Breast epithelium (tissue), 3 donors: Measurements from ENCODE around the gene FSTL3.

Source experiments
- POLR2A ChIP-seq: fragments of 450-650 bp; IDR thresholded peaks from one replicate; pipeline ENCODE4 v1.6.1; 2016; ENCODE audit warnings: antibody characterized with exemption, mild to moderate bottlenecking, moderate library complexity
- TF ChIP-seq, protein P1 (sequence below), 3 donors: fragments of 450-650 bp; IDR thresholded peaks; one replicate each; pipeline ENCODE4 v1.5.1; 2016 to 2017; ENCODE audit warnings: antibody characterized with exemption in 3 of 3, mild to moderate bottlenecking in 3 of 3, moderate library complexity in 3 of 3

- TF ChIP-seq, protein P1, sequence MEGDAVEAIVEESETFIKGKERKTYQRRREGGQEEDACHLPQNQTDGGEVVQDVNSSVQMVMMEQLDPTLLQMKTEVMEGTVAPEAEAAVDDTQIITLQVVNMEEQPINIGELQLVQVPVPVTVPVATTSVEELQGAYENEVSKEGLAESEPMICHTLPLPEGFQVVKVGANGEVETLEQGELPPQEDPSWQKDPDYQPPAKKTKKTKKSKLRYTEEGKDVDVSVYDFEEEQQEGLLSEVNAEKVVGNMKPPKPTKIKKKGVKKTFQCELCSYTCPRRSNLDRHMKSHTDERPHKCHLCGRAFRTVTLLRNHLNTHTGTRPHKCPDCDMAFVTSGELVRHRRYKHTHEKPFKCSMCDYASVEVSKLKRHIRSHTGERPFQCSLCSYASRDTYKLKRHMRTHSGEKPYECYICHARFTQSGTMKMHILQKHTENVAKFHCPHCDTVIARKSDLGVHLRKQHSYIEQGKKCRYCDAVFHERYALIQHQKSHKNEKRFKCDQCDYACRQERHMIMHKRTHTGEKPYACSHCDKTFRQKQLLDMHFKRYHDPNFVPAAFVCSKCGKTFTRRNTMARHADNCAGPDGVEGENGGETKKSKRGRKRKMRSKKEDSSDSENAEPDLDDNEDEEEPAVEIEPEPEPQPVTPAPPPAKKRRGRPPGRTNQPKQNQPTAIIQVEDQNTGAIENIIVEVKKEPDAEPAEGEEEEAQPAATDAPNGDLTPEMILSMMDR (IDR thresholded peaks at IDR 0.05), result no peak
- no peak for TF ChIP-seq POLR2A
Observed at GRCh38 chr19:629961-630714, 46.1 kb upstream of the FSTL3 start.
